ENCODE data around the gene SEMA4D.

DNA sequence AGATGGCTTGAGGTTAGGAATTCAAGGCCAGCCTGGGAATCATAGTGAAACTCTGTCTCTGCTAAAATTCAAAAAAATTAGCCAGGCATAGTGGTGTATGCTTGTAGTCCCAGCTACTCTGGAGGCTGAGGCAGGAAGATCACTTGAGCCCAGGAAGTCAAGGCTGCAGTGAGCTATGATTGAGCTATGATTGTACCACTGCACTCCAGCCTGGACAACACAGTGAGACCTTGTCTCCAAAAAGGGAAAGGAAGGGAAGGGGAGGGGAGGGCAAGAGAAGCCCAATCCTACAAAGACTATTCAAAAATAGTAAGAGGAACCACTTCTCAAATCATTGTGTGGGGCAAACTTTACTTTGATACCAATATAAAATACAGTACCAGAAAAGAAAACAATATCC is 11.2 kb downstream of the SEMA4D start:
- TF ChIP-seq POLR2A (IDR thresholded peaks at IDR 0.05; ENCODE audit: low read length) (no peak), GATA1 (IDR thresholded peaks at IDR 0.05; ENCODE audit: low read depth, low read length) (no peak)

Data from erythroblast (primary cell).